PFSK-1 (cell line): ENCODE measurements around the gene ATP5MG.

Source experiments
- FOXP2 ChIP-seq: optimal IDR thresholded peaks from 2 replicates; pipeline ENCODE3; 2011; ENCODE audit warnings: borderline replicate concordance, control low read depth, inconsistent platforms; ENCODE audit not compliant: insufficient read depth; ENCODE audit errors: extremely low read length, extremely low read depth
- POLR2AphosphoS5 ChIP-seq: IDR thresholded peaks from 2 replicates; pipeline ENCODE4 v1.6.1; 2012; ENCODE audit warnings: low read depth, mild to moderate bottlenecking, control low read depth, low read length, moderate library complexity
- REST ChIP-seq, 2 experiments: IDR thresholded peaks; 2 replicates each; pipeline versions ENCODE4 v1.6.1 to v1.8.0; 2011 to 2012; ENCODE audit warnings: low read depth in 2 of 2, low read length in 2 of 2, control low read depth in 1 of 2, inconsistent platforms in 1 of 2, mild to moderate bottlenecking in 1 of 2, moderate library complexity in 1 of 2; ENCODE audit not compliant: insufficient read depth in 1 of 2
- SIN3A ChIP-seq: IDR thresholded peaks from 2 replicates; pipeline ENCODE4 v1.6.1; 2012; ENCODE audit warnings: mild to moderate bottlenecking, low read length, moderate library complexity, borderline replicate concordance; ENCODE audit not compliant: insufficient read depth
- TAF1 ChIP-seq: IDR thresholded peaks from 2 replicates; pipeline ENCODE4 v1.6.1; 2012; ENCODE audit warnings: low read length, control low read depth, borderline replicate concordance; ENCODE audit not compliant: insufficient read depth

- TF ChIP-seq SIN3A = no peak
- no peak for TF ChIP-seq REST (IDR thresholded peaks at IDR 0.05; ENCODE audit: insufficient read depth in 1 of 2, low read depth in 2 of 2, low read length in 2 of 2)
- no peak for TF ChIP-seq POLR2AphosphoS5
- no peak for TF ChIP-seq FOXP2
- TF ChIP-seq TAF1 = no peak
These were observed 26.7 kb upstream of the ATP5MG start for GRCh38 chr11:118374729-118375128.
